Fibroblast of skin of right quadriceps (primary cell): ENCODE results near the gene COL8A1.
"Not testable (repeated sequence)": the region's sequence is repeated elsewhere in the genome, so short reads cannot be mapped to it uniquely, and the experiment has no call there.

Source experiments
- DNase-seq: peaks from one replicate; pipeline ENCODE4 v3.0.0-alpha.2; 2013

Gene COL8A1

GRCh38 chr3:99810403-99810802 lies 172.0 kb downstream of the COL8A1 start:
- DNase-seq: no peak

DNA sequence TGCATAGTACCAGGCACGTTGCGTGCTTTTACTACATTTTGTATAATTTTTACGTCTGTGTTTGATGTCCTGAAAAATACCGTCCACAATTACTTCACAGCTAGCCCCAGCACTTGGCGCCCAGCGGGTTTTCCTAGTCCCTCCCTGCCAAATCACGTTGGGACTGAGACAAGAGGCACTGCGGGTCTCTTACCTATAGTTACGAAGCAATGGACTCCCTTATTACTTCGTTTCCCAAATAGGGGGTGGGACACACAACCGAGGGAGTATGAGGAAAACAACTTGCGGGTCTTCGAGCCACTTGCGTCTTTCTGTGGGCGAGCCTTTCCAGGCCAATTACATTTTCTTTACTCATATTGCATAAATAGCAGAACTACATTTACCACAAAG lies 178.6 kb downstream of the COL8A1 start:
- DNase-seq: no peak

DNA sequence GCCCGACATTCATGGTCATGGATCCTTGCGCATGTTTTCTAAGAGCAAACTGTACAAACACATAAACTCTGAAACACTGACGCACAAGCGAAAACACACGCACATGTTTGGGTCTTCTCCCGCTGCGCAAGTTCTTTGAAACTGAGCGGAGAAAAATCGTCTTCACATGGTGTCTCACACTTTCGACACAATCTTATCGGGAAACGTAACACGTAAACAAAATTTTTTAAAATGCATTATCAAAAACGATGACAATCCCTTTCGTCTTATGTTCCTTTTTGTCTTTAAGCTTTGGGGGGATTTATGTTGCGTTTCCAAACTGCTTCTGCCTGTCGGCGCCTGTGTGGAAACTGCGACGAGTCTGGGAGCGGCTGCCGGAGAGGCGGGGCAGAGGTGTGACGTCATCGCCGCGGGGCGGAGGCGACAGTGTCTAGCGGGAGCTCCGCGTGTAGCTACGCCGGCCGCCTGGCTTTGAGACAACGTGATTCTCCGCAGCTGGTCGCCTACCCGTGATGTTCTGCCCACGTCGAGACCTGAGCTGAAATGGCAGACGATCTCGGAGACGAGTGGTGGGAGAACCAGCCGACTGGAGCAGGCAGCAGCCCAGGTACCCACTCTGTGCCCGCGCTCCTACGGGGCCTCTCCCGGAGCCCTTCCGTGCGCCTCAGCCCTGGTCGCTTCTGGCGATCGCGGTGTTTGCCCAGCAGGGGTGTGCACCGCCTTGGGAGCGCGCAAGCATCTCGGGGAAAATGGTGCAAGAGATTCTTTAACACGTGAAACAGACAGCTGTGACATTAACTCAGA lies 179.2 kb downstream of the COL8A1 start, which contains the start of gene CMSS1:
Gene CMSS1 (plus strand): TSS at position 426 of the 804 bp plus-strand sequence.
- peak; percentile 91 for DNase-seq

GRCh38 chr3:99818818-99819217 lies 180.4 kb downstream of the COL8A1 start:
- no peak for DNase-seq

GRCh38 chr3:99823723-99824711 lies 185.6 kb downstream of the COL8A1 start:
- DNase-seq: no peak

- peak; percentile 31 for DNase-seq
Observed at GRCh38 chr3:99825004-99825640, 186.7 kb downstream of the COL8A1 start.

- no peak for DNase-seq
Observed at GRCh38 chr3:99829844-99830243, 191.4 kb downstream of the COL8A1 start.

DNA sequence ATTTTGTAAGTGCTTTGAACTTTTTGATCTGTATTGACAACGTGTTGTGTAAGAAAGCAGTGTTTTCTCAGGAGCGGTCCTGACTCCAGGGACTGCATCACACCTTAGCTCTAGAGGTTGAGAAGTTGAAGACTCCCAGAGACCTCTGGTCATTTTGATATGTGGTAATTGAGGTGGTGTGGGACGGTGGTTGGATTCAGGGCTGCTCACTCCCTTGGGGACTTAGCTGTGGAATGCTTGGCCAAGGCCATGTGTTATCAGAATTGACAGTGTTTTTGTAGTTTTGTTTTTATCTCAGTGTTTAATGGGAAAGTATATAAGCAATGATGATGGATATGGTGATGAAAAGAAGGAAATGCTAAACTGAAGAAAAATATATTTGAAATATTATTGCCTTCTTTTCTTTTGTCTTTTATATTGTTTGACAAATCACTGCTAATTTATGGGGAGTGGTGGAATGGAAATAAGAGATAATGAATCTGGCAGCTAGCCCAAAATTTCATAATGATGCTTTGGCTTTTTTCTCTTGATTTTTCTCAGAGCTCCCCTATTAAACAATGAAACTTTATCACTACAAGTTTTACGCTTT lies 195.3 kb downstream of the COL8A1 start:
- no peak for DNase-seq

- no peak for DNase-seq
Observed at GRCh38 chr3:99834211-99834957, 196.0 kb downstream of the COL8A1 start.

DNA sequence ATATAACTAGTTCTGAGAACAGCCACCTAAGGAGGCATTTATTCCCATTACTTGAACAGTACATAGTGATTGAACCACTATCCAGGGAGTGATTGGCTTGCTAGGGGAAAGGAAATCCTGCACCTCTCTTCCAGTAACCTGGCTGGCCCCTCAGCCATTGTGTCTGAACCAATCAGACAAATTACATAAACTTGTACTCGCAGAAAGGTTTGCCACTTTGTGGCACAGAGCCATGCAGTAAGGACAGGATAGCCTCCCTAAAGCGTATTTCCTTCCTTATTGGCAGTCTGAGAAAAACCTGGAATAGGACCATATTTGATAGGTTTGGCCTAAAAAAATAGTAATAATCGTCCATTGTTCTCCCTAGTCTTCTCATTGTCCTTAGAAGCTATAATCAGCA lies 198.3 kb downstream of the COL8A1 start:
- no peak for DNase-seq

- no peak for DNase-seq
Observed at GRCh38 chr3:99837715-99838114, 199.3 kb downstream of the COL8A1 start.

- no peak for DNase-seq
Observed at GRCh38 chr3:99838755-99839154, 200.4 kb downstream of the COL8A1 start.

GRCh38 chr3:99839613-99840012 lies 201.2 kb downstream of the COL8A1 start:
- DNase-seq: no peak

GRCh38 chr3:99841949-99842348 lies 203.6 kb downstream of the COL8A1 start:
- not testable (repeated sequence) for DNase-seq

DNA sequence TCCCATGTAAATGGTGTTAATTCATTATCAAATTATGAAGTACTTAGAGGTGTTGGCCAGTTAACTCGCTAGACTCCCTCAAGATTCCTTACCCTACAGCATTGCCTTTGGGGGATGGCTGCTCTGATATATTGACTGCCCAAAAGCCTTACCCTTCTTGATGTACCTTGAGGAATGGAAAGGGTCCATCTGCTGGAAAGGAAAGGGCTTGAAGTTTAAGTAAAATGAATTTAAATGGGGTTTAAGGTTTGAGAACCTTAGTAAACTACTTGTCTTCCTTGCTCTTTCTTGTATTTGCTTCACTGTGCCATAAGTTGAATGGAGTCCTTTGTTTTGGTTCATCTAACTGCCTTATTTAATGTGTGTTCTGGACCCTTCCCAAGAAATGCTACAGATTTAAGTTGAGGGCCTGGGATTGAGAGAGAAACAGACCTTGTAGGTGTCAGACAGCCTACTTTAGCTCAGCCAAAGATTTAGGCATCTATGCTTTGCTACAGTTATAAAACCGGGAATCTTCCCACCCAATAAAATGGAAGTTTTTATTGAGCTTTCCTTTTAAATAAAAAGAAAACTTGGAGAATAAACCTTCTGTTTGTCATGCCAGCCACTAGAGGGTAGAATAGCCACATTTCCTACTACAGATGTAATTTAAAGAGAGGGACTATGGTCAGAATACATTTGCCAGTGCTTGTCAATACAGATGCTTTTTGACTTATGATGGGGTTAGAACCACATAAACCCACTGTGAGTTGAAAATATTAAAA lies 204.6 kb downstream of the COL8A1 start:
- DNase-seq: peak; percentile 60

GRCh38 chr3:99843590-99844258 lies 205.3 kb downstream of the COL8A1 start:
- no peak for DNase-seq

- no peak for DNase-seq
Observed at GRCh38 chr3:99845331-99845730, 206.9 kb downstream of the COL8A1 start.

DNA sequence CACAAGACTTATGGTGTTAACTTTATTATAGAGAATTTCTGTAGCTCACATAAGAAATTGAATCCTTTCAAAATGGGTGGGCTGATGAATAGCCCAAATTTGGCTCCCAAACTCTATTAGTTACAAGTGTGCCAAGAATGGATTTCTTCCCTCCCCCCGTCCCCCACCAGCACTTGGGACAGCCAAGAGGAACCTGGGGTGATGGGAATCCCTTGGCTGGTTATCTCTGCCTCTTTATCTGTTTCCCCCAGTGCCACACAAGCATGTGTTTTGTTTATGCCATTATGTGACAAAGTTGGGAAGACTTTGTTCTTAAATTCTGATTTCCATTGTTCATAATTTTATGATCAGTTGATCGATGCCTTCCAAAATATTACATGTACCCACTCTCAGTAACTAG lies 207.6 kb downstream of the COL8A1 start:
- DNase-seq: no peak

GRCh38 chr3:99846477-99847160 lies 208.2 kb downstream of the COL8A1 start:
- DNase-seq: peak; percentile 72

- no peak for DNase-seq
Observed at GRCh38 chr3:99848433-99848832, 210.0 kb downstream of the COL8A1 start.
